T-cell (primary cell): ENCODE data around the gene ZNF521. TPM values are rescaled to one million over a fixed set of nuclear protein-coding genes. Genes with fewer than 3 reads are reported as not detected.

Experiments
- ATAC-seq, 4 experiments: fragments of 200-7000 bp in 3 of 4; fragments of 150-1000 bp in 1 of 4; cut with Tn5 transposase; replicated peaks in 1 of 4; 1 replicate in 3 of 4; 2 replicates in 1 of 4; pipeline ENCODE4 v1.10.0; 2021; ENCODE audit warnings: moderate library complexity in 3 of 4, mild to moderate bottlenecking in 2 of 4, moderate number of reproducible peaks in 1 of 4
- CTCF ChIA-PET, 2 donors: fragments of 300-600 bp; sonication (Branson Sonifier 250); formaldehyde crosslinking; loops; one replicate each; lab custom pipeline; 2022; ENCODE audit warnings: antibody characterized with exemption in 2 of 2; lab: Charles Lee
- POLR2A ChIA-PET, 2 donors: fragments of 300-600 bp; sonication (Branson Sonifier 250); formaldehyde crosslinking; loops; one replicate each; lab custom pipeline; 2022; ENCODE audit warnings: antibody characterized with exemption in 2 of 2; lab: Charles Lee
- DNase-seq, 35 experiments: peaks; one replicate each; pipeline versions ENCODE4 v3.0.0 to v3.0.0-alpha.2; 2013 to 2023
- H3K27ac ChIP-seq: one replicate; pipeline ENCODE4 v1.5.1; 2013; ENCODE audit warnings: low read length
- H3K27me3 ChIP-seq, 2 experiments: replicated peaks in 1 of 2; 1 replicate in 1 of 2; 2 replicates in 1 of 2; pipeline versions ENCODE4 v1.6.1 to v1.7.0; 2013; ENCODE audit warnings: low read length in 1 of 2, mixed read lengths in 1 of 2; ENCODE audit not compliant: control insufficient read depth in 2 of 2, insufficient read depth in 2 of 2; ENCODE audit errors: extremely low read depth in 1 of 2
- H3K36me3 ChIP-seq, 2 donors: 1 replicate in 1 of 2; 2 replicates in 1 of 2; pipeline versions ENCODE4 v1.6.1 to v1.7.0; 2013; ENCODE audit warnings: low read length in 1 of 2; ENCODE audit not compliant: control insufficient read depth in 2 of 2, insufficient read depth in 1 of 2; ENCODE audit errors: extremely low read depth in 1 of 2
- H3K4me1 ChIP-seq, 2 experiments: 1 replicate in 1 of 2; 2 replicates in 1 of 2; pipeline versions ENCODE4 v1.6.1 to v1.7.0; 2013; ENCODE audit warnings: low read length in 2 of 2, mixed read lengths in 1 of 2; ENCODE audit not compliant: insufficient read depth in 2 of 2, control insufficient read depth in 1 of 2; ENCODE audit errors: extremely low read depth in 1 of 2
- H3K4me3 ChIP-seq, 2 donors: 1 replicate in 1 of 2; 2 replicates in 1 of 2; pipeline versions ENCODE4 v1.5.1 to v1.7.0; 2013; ENCODE audit warnings: mild to moderate bottlenecking in 2 of 2, low read length in 1 of 2, moderate library complexity in 1 of 2; ENCODE audit not compliant: control insufficient read depth in 1 of 2; ENCODE audit errors: extremely low read depth in 1 of 2
- H3K9me3 ChIP-seq: 2 replicates; pipeline ENCODE4 v1.7.0; 2013
- H3K27ac Mint-ChIP-seq, 2 donors: one replicate each; pipeline ENCODE4 v1.8.0; 2020 to 2021; ENCODE audit warnings: mild to moderate bottlenecking in 2 of 2, mixed read lengths in 2 of 2
- H3K27me3 Mint-ChIP-seq, 2 donors: one replicate each; pipeline ENCODE4 v1.8.0; 2021 to 2022; ENCODE audit warnings: mixed read lengths in 2 of 2
- H3K36me3 Mint-ChIP-seq: one replicate; pipeline ENCODE4 v1.8.0; 2021; ENCODE audit warnings: mixed read lengths
- H3K4me1 Mint-ChIP-seq, 3 donors: one replicate each; pipeline ENCODE4 v1.8.0; 2020 to 2022; ENCODE audit warnings: mixed read lengths in 3 of 3, mild to moderate bottlenecking in 1 of 3
- H3K4me3 Mint-ChIP-seq, 3 donors: one replicate each; pipeline ENCODE4 v1.8.0; 2020 to 2022; ENCODE audit warnings: mild to moderate bottlenecking in 3 of 3, mixed read lengths in 3 of 3, moderate library complexity in 3 of 3
- H3K9me3 Mint-ChIP-seq, 3 donors: one replicate each; pipeline ENCODE4 v1.8.0; 2020 to 2022; ENCODE audit warnings: mixed read lengths in 3 of 3
- WGBS: methylation state at CpG from one replicate; pipeline ENCODE4 v1.1.5; 2013; ENCODE audit warnings: missing lambda C conversion rate; ENCODE audit not compliant: insufficient coverage; 5-methylcytosine and 5-hydroxymethylcytosine counted together
- total RNA-seq, 35 experiments: library from RNA in 6 of 35; stranded (reverse) in 6 of 35; fragments of 120-200 nt in 1 of 35; gene quantifications; one replicate each; pipeline versions ENCODE4 v1.2.1 to v1.2.4 and lab custom pipeline; 2013 to 2026

The ZNF521 gene
- 1 to 10 TPM in 3 of 5 donors, under 1 TPM in 2; 0.30 to 2.3 (median 1.4) TPM for total RNA-seq
- total RNA-seq (2013), result 0.26 TPM
- 0 to 4.1 (median 0.61) reads per million in 29 experiments for total RNA-seq (lab: John Stamatoyannopoulos, UW)

DNA sequence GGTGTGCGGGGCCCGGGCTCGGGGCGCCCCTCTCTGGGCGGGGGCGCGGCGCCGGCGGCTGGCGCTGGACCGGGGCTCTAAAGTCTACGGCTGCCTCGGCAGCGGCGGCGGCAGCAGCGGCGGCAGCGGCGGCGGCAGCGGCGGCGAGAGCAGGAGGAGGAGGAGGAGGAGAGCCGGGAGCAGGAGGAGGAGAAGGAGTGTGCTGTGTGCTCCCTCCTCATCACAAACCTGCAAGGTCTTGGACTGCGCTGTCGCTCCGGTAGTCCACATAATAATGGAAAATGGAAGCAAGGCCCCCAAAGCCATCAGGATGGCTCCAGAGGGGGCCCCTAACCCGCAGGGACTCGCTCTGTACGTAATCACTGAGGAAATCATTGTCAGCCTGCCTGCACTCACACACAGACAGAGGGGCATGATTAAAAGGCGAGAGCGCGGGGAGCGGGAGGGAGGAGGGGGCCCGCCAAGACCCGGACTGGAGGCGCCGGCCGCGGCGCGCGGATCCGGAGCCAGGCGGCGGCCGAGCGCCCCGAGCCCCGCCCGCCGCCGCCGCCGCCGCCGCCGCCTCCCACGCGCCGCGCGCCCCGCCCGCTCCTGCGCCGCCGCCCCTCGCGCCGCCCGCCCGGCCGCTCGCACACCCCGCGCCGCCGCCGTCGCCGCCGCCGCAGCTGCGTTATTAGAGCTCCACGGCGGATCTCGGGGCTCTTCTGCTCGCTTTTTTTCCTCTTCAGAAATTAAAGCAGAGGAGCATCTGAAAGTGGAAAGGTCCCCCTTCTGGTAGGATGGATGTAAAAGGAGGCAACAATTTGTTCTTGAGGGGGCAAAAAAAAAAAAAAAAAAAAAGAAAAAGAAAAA lies at the start of gene ZNF521:
Gene ZNF521 (minus strand): TSS at position 390 of the 852 bp plus-strand sequence. CDS start 1,220 bp downstream, outside the sequence.
- Histone ChIP-seq H3K9me3 (no peaks in the 10 kb centered on the region), H3K4me1 (peaks cover 10 to 27% of the 10 kb centered on the region in 2 experiments), H3K4me3 (peak within 1 kb of the TSS; percentile 50 to 88), H3K27me3 (peaks cover 0 to 31% of the 10 kb centered on the region in 2 experiments), H3K27ac (no peak within 1 kb of the TSS), H3K36me3 (no peaks in the 10 kb centered on the region)
- Mint-ChIP-seq H3K27me3 (peaks cover 26 to 58% of the 10 kb centered on the region in 2 donors), H3K9me3 (no peaks in the 10 kb centered on the region), H3K36me3 (no peaks in the 10 kb centered on the region), H3K4me3 (peak within 1 kb of the TSS; percentile 70 to 85 (median 73)), H3K27ac (no peak within 1 kb of the TSS), H3K4me1 (peaks cover 13 to 20% (median 19%) of the 10 kb centered on the region in 3 donors)
- under 1% methylated on average over 57 of the region's 91 CpGs for WGBS
- peak in 28 of 35 experiments; percentile 7 to 50 (median 24) for DNase-seq
- ChIA-PET CTCF (no interaction called here), POLR2A (no interaction called here)
- peak; percentile 73 to 83 (median 78) for ATAC-seq

DNA sequence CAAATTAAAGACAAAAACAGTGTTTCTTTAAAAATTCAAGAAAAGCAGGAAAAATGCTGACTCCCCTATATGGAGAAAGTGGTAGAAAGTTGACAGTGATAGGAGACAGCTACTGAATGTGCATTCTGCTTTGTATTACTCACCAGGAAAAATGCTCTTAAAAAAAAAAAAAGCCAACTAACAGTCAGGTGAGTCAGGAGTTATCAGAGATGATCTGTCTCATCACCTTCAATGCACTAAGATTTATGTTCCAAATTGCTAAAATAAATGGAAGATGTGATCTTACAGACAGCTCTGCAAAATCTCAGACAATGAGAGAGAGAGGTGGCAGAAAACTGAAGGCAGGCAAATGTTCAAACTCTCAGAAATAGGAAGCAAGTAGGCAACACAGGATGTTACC lies 47.6 kb upstream of the ZNF521 start:
- Mint-ChIP-seq H3K27ac (no peak overlapping the region), H3K27me3 (no peaks in the 10 kb centered on the region), H3K36me3 (no peaks in the 10 kb centered on the region), H3K4me1 (no peaks in the 10 kb centered on the region), H3K9me3 (peaks cover 2 to 8% (median 3%) of the 10 kb centered on the region in 3 donors), H3K4me3 (no peak overlapping the region)
- no peaks in the 10 kb centered on the region for H3K9me3 ChIP-seq
- H3K4me3 ChIP-seq, result no peak overlapping the region
- no peaks in the 10 kb centered on the region for H3K4me1 ChIP-seq
- ATAC-seq, result no peak
- POLR2A ChIA-PET, result no interaction called here
- DNase-seq, result no peak
- H3K27ac ChIP-seq, result no peak overlapping the region
- H3K36me3 ChIP-seq, result no peaks in the 10 kb centered on the region
- CTCF ChIA-PET, result interaction anchor here in 1 of 2 donors (0.6 to 0.7 kb wide), 2 partner anchors 31 to 300 kb away, joined by 3 to 5 read pairs; no protein-coding TSS in a partner anchor
- H3K27me3 ChIP-seq, result no peaks in the 10 kb centered on the region

DNA sequence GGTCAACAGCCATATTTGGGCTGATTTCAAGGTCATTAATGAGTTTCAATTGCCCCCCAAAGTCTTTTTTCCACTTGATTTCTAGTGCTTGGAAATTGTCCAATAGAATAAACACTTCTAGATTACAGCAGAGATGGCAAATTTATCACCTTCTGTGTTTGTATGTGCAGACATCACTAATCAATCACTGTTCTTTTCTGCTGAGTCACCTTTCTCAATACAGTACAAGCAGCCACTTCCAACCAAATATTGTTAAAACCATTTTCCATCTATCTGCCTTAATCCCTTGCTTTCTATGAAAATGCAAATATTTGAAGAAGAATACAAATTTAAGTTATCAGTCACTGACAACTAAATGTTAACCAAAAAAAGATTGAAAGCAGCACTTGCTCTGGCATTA lies 40.2 kb upstream of the ZNF521 start:
- Mint-ChIP-seq H3K27me3 (peaks cover 0 to 1% of the 10 kb centered on the region in 2 donors), H3K9me3 (peaks cover 6 to 22% (median 10%) of the 10 kb centered on the region in 3 donors), H3K36me3 (no peaks in the 10 kb centered on the region), H3K27ac (no peak overlapping the region), H3K4me3 (no peak overlapping the region), H3K4me1 (no peaks in the 10 kb centered on the region)
- CTCF ChIA-PET, result no interaction called here
- Histone ChIP-seq H3K27me3 (peaks cover 0 to 2% of the 10 kb centered on the region in 2 experiments), H3K36me3 (no peaks in the 10 kb centered on the region), H3K4me3 (no peak overlapping the region), H3K4me1 (no peaks in the 10 kb centered on the region), H3K9me3 (no peaks in the 10 kb centered on the region), H3K27ac (no peak overlapping the region)
- no peak for DNase-seq
- ATAC-seq, result no peak
- POLR2A ChIA-PET, result no interaction called here

DNA sequence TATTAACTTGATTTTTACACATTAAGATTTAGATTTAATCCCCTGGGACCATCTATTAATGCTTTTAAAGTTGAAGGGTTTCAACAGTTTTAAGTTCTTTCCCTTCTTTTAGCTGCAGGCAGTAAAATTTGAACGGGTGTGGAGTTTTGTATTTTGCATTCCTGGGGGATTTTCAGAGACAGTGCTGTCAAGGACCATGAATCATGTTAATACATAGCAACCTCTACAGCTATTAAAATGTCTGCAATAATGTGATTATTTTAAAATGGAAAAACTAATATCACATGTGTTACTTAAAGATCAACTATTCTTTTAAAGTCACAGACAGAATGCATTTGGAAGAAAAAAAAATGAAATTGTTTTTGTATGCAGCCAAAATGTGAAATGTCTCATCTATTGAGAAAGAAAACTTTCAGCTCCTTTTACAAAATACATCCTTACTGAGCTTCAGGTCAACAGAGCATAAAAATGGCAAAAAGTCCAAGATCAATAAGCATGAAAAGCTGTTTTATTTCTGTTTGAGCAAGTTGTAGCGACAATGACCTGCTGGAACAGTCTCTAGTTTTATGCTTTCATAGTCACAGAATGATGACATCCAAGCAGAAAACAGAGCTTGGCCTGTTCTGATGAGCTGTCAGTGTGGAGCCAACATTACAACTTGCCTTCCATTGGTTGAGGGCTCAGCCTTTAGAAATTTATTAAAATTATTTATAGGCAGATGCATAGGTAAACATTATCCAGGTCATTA lies 21.6 kb upstream of the ZNF521 start:
- ChIA-PET CTCF (no interaction called here), POLR2A (no interaction called here)
- 88% methylated on average over 1 of the region's 2 CpGs for WGBS

DNA sequence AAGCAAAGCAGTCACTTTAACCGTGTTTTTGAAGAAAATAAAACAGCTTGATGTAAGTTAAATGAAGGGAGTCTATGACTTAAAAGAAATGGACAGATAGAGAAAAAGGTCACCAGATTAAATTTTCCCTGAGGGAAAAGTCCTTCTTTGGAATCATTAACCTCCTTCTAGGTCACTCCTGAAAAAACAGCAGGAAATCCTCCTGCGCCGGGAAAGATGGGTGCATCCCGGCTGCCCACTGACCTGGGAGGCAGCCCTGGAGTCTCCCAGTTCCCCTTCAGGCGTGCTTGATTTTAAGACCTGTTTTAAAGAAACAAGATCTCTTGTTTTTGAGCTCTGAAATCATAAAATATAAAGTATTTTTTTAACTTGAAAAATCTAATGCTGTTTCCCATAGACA lies 18.4 kb upstream of the ZNF521 start:
- POLR2A ChIA-PET, result no interaction called here
- WGBS, result no CpG with 5 or more reads among the region's 5 CpGs
- no peak overlapping the region for H3K27ac ChIP-seq
- ATAC-seq, result no peak
- H3K27me3 Mint-ChIP-seq, result peaks cover 0 to 25% of the 10 kb centered on the region in 2 donors
- no peaks in the 10 kb centered on the region for H3K27me3 ChIP-seq
- no peaks in the 10 kb centered on the region for H3K9me3 Mint-ChIP-seq
- no peak for DNase-seq
- H3K4me1 Mint-ChIP-seq, result no peaks in the 10 kb centered on the region
- H3K4me3 Mint-ChIP-seq, result no peak overlapping the region
- H3K4me3 ChIP-seq, result no peak overlapping the region
- H3K36me3 ChIP-seq, result no peaks in the 10 kb centered on the region
- CTCF ChIA-PET, result no interaction called here
- no peaks in the 10 kb centered on the region for H3K36me3 Mint-ChIP-seq
- no peaks in the 10 kb centered on the region for H3K4me1 ChIP-seq
- no peaks in the 10 kb centered on the region for H3K9me3 ChIP-seq
- no peak overlapping the region for H3K27ac Mint-ChIP-seq

More for the DNA sequence above, 21.6 kb upstream of the ZNF521 start:
- Histone ChIP-seq H3K27ac (no peak overlapping the region), H3K9me3 (no peaks in the 10 kb centered on the region), H3K27me3 (no peaks in the 10 kb centered on the region), H3K36me3 (no peaks in the 10 kb centered on the region), H3K4me3 (no peak overlapping the region), H3K4me1 (no peaks in the 10 kb centered on the region)
- DNase-seq, result no peak
- Mint-ChIP-seq H3K27me3 (peaks cover 4 to 29% of the 10 kb centered on the region in 2 donors), H3K4me3 (no peak overlapping the region), H3K9me3 (no peaks in the 10 kb centered on the region), H3K36me3 (no peaks in the 10 kb centered on the region), H3K4me1 (no peaks in the 10 kb centered on the region), H3K27ac (no peak overlapping the region)
- ATAC-seq, result no peak

DNA sequence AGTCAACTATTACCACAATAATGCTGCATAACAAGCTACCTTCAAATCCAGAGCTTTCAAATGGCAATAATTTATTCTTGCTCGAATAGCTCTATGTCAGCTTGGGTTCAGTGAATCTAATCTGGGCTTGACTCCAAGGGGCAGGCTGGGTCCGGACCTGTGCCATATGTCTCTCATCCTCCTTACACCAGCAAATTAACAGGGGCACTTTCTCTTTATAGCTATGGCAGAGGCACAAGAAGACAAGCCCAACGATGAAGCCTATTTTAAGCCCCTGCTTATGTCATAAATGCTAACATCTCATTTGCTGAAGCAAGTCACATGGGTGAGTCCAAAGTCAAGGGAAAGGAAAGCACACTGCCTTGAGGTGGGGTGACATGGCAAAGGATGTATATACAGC lies 13.3 kb upstream of the ZNF521 start:
- no peaks in the 10 kb centered on the region for H3K9me3 ChIP-seq
- Mint-ChIP-seq H3K36me3 (no peaks in the 10 kb centered on the region), H3K4me1 (no peaks in the 10 kb centered on the region), H3K4me3 (no peak overlapping the region), H3K27me3 (peaks cover 16 to 38% of the 10 kb centered on the region in 2 donors), H3K27ac (no peak overlapping the region), H3K9me3 (peaks cover 0 to 9% (median 0%) of the 10 kb centered on the region in 3 donors)
- 58% methylated on average over 2 of the region's 3 CpGs for WGBS
- peaks cover 0 to 3% of the 10 kb centered on the region in 2 experiments for H3K27me3 ChIP-seq
- no peak for ATAC-seq
- DNase-seq, result no peak
- H3K4me1 ChIP-seq, result no peaks in the 10 kb centered on the region
- no peak overlapping the region for H3K4me3 ChIP-seq
- POLR2A ChIA-PET, result no interaction called here
- CTCF ChIA-PET, result no interaction called here
- H3K36me3 ChIP-seq, result no peaks in the 10 kb centered on the region
- no peak overlapping the region for H3K27ac ChIP-seq
